Non-pigmented ciliary epithelial cell (primary cell): ENCODE results near the gene METAP1.
A peak's percentile ranks its signal among the peaks of the same experiment; 100 is the strongest.
"Not testable (repeated sequence)": the region's sequence is repeated elsewhere in the genome, so short reads cannot be mapped to it uniquely, and the experiment has no call there.

Experiments used
- DNase-seq: peaks from one replicate; pipeline ENCODE4 v3.0.0-alpha.2; 2010; ENCODE audit warnings: low read depth

METAP1 gene

GRCh38 chr4:99058228-99058627 is 62.7 kb downstream of the METAP1 start:
- no peak for DNase-seq

- no peak for DNase-seq
Measured at GRCh38 chr4:99059550-99059949, 64.0 kb downstream of the METAP1 start.

GRCh38 chr4:99061048-99061700 is 65.7 kb downstream of the METAP1 start:
- DNase-seq: no peak

- DNase-seq: no peak
Measured at GRCh38 chr4:99062120-99062519, 66.6 kb downstream of the METAP1 start.

- not testable (repeated sequence) for DNase-seq
Measured at GRCh38 chr4:99065521-99065920, 70.0 kb downstream of the METAP1 start.

- DNase-seq: no peak
Measured at GRCh38 chr4:99067617-99068016, 72.1 kb downstream of the METAP1 start.

- no peak for DNase-seq
Measured at GRCh38 chr4:99071159-99071558, 75.6 kb downstream of the METAP1 start.

- DNase-seq: no peak
Measured at GRCh38 chr4:99074816-99075215, 79.3 kb downstream of the METAP1 start.

- no peak for DNase-seq
Measured at GRCh38 chr4:99076292-99076976, 80.9 kb downstream of the METAP1 start.

GRCh38 chr4:99077177-99077576 is 81.7 kb downstream of the METAP1 start:
- DNase-seq: no peak

- no peak for DNase-seq
Measured at GRCh38 chr4:99078336-99078735, 82.8 kb downstream of the METAP1 start.

- DNase-seq: no peak
Measured at GRCh38 chr4:99078931-99079624, 83.6 kb downstream of the METAP1 start.

- no peak for DNase-seq
Measured at GRCh38 chr4:99079625-99080295, 84.2 kb downstream of the METAP1 start.

- DNase-seq: not testable (repeated sequence)
Measured at GRCh38 chr4:99080869-99081268, 85.3 kb downstream of the METAP1 start.

- DNase-seq: no peak
Measured at GRCh38 chr4:99082192-99082591, 86.7 kb downstream of the METAP1 start.

GRCh38 chr4:99084595-99084994 is 89.1 kb downstream of the METAP1 start:
- DNase-seq: no peak

GRCh38 chr4:99088023-99088449 is 92.5 kb downstream of the METAP1 start:
- peak; percentile 28 for DNase-seq

- peak; percentile 34 for DNase-seq
Measured at GRCh38 chr4:99088481-99089365, 93.2 kb downstream of the METAP1 start, which contains the start of gene ADH5. ADH5 (minus strand) TSS chr4:99088788; CDS start chr4:99088700, 88 bp downstream.

GRCh38 chr4:99090481-99091215 is 95.1 kb downstream of the METAP1 start:
- no peak for DNase-seq

GRCh38 chr4:99091216-99091575 is 95.7 kb downstream of the METAP1 start:
- DNase-seq: no peak

- DNase-seq: not testable (repeated sequence)
Measured at GRCh38 chr4:99091841-99092240, 96.3 kb downstream of the METAP1 start.
